Fibroblast of pulmonary artery (primary cell): ENCODE data around the gene NMRK2.
A peak's percentile ranks its signal among the peaks of the same experiment; 100 is the strongest.
"Not testable (repeated sequence)": the region's sequence is repeated elsewhere in the genome, so short reads cannot be mapped to it uniquely, and the experiment has no call there.

Source experiments
- DNase-seq: peaks from one replicate; pipeline ENCODE4 v3.0.0-alpha.2; 2010; ENCODE audit warnings: low read depth
- H3K4me3 ChIP-seq: replicated peaks from 2 replicates; pipeline ENCODE4 v1.5.1; 2011; ENCODE audit warnings: low read depth, mild to moderate bottlenecking, control low read depth, low read length, moderate library complexity
- CTCF ChIP-seq: IDR thresholded peaks from 2 replicates; pipeline ENCODE4 v1.5.1; 2011; ENCODE audit warnings: mild to moderate bottlenecking, control low read depth, low read length, inconsistent platforms; ENCODE audit errors: missing control alignments

The NMRK2 gene

GRCh38 chr19:3959766-3960131 is 26.9 kb downstream of the NMRK2 start:
- TF ChIP-seq CTCF, result no peak
- no peak for DNase-seq
- H3K4me3 ChIP-seq, result no peak overlapping the region

DNA sequence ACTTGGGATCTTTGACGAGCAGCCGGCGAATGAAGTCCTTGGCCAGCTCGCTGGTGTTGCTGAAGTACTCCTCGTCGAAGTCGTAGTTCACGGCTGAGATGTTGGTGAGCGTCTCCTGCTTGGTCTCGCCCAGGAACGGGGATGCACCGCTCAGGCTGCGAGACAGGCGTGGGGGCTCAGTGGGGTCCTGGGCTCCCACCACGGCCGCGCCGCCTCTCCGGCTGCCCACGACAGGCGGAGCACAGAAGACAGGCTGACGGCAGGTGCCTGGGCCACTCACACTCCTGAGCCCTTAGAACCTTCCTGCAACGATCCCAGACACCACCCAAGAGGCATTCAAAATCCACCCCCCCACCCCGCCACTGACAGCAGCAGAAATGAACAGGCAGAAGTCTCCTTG is 28.1 kb downstream of the NMRK2 start:
- no peak for TF ChIP-seq CTCF
- no peak overlapping the region for H3K4me3 ChIP-seq
- no peak for DNase-seq

DNA sequence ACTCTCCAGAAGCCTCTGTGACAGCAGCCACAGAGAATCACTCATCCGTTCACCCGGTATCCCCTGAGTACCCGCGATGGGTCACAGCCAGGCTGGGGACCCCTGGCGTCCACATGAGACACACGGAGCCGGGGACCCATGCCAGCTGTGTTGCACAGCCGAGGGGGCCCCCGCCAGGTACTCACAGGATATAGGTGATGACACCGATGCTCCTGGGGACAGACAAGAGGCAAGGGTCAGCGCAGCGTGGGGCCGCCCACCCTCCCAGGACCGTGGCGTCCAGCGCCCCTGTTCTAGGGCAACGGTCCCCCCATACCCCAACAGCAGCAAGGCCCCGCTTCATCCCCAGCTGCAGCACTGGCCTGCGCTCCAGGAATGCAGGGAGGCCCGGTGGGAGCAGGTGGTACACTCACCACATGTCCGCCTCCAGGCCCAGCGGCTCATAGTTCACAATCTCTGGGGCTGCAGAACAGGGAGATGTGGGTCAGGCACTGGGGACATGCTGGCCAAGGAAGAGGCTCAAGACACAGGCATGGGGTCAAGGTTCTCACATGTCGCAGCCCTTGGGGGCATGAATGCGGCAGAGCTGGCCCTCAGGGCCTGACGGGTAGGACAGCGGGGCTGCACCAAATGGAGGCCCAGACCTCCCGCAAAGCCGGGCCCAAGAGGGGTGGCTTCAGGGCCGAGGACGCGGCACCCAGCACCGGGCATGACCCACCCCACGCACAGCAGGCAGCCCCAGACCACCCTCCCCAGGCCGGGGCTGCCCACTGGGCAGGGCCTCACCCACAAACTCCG is 30.8 kb downstream of the NMRK2 start:
- no peak for DNase-seq
- no peak for TF ChIP-seq CTCF
- no peak overlapping the region for H3K4me3 ChIP-seq

DNA sequence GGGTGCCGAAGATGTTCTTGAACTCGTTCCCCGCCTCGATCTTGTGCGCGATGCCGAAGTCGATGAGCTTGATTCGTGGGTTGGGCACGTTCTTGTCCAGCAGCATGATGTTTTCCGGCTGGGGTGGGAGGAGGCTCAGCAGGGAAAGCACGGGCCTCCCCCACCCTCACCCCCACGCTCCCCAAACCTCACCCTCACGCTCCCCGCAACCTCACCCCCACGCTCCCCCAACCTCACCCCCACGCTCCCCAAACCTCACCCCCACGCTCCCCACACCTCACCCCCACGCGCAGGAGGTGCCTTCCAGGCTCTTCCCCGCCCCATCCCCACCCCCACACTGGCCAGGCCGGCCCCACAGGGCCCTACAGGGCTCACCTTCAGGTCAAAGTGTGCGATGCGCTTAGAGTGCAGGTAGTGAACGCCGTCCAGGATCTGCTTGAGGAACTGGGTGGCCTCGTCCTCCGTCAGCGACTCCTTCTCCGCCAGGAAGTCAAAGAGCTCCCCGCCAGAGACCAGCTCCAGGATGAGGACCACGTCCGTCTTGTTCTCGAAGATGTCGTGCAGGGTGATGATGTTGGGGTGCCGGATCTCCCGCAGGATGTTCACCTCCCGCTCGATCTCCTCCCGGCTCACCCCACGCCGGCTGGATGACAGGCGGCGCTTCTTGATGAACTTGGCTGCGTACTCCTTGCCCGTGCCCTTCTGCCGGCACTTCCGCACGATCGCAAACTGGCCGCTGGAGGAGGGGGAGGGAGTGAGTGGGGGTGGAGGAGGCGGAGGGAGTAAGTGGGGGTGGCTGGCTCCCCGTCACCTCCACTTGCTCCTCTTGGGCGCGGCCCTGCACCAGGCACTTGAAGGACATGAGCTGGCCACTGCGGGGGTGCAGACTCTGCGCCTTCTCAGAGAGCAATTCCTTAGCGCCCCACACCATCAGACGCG is 31.7 kb downstream of the NMRK2 start:
- TF ChIP-seq CTCF, result no peak
- no peak overlapping the region for H3K4me3 ChIP-seq
- no peak for DNase-seq

DNA sequence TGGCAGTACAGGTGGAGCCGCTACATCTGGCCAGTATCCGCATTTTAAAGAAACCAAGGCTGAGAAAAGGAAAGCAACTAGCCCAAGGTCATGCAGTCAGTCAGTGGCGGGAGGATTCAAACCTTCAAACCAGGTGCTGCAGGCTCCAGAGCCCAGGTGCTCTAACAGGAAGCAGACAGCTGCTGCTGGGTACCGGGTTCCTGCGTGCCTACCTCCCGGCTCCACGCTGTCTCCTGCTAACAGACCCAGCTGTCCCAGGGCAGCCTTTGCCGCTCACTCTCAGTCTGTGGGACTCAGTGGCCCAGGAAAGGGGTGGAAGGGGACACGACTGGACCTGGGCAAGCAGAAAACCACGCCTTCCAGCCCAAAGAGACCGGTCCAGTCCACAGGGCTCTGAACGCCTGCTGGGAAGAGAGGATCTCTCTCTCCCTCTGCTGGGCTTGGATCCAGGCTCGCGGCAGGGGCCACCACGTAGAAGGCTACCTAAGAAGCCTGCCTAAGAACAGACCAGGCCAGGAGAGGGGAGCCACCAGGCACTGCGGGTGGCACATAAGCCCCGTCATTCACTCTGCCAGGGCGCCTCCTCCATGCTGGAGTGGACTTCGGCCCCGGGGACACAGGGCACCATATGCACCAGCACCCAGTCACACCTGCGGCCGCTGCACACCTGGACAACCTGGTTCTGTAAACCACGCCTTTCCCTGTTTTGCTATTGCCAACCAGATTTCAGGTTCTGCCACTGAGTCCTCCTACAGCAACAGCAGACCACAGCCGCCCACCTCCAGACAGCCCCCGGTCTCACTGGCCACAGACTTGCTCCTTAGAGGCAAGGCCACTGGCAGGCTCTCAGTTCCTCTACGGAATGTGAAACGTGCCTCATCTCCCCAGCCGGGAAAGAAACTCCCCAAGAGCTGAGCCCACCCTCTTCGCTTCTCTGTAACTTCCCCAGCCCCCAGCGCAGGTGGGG is 33.5 kb downstream of the NMRK2 start:
- H3K4me3 ChIP-seq, result no peak overlapping the region
- no peak for TF ChIP-seq CTCF
- DNase-seq, result no peak

- H3K4me3 ChIP-seq, result peak overlapping the region; percentile 19
- not testable (repeated sequence) for DNase-seq
These were observed 35.1 kb downstream of the NMRK2 start for GRCh38 chr19:3967983-3968382.
